Endothelial cell of umbilical vein (primary cell): ENCODE results near the gene ACO2.

ENCODE experiments used
- EZH2 ChIP-seq: IDR thresholded peaks from 2 replicates; pipeline ENCODE4 v1.6.1; 2012; ENCODE audit warnings: borderline replicate concordance, low read depth, mild to moderate bottlenecking, moderate library complexity, low read length, inconsistent platforms; ENCODE audit not compliant: severe bottlenecking
- POLR2AphosphoS5 ChIP-seq: IDR thresholded peaks from 2 replicates; pipeline ENCODE4 v1.6.1; 2012; ENCODE audit warnings: low read depth, mild to moderate bottlenecking, control low read depth, low read length, moderate library complexity; ENCODE audit not compliant: insufficient read depth
- TF ChIP-seq, protein P1 (sequence below), 2 donors: IDR thresholded peaks; 1 replicate in 1 of 2; 2 replicates in 1 of 2; pipeline ENCODE4 v1.5.1; 2011; ENCODE audit warnings: low read length in 2 of 2, mild to moderate bottlenecking in 2 of 2, moderate library complexity in 2 of 2, control low read depth in 1 of 2, inconsistent platforms in 1 of 2, low read depth in 1 of 2; ENCODE audit not compliant: insufficient read depth in 1 of 2; ENCODE audit errors: extremely low read depth in 1 of 2
- TF ChIP-seq, protein P2 (sequence below): IDR thresholded peaks from 2 replicates; pipeline ENCODE4 v1.6.1; 2011; ENCODE audit not compliant: insufficient read depth, insufficient read length

DNA sequence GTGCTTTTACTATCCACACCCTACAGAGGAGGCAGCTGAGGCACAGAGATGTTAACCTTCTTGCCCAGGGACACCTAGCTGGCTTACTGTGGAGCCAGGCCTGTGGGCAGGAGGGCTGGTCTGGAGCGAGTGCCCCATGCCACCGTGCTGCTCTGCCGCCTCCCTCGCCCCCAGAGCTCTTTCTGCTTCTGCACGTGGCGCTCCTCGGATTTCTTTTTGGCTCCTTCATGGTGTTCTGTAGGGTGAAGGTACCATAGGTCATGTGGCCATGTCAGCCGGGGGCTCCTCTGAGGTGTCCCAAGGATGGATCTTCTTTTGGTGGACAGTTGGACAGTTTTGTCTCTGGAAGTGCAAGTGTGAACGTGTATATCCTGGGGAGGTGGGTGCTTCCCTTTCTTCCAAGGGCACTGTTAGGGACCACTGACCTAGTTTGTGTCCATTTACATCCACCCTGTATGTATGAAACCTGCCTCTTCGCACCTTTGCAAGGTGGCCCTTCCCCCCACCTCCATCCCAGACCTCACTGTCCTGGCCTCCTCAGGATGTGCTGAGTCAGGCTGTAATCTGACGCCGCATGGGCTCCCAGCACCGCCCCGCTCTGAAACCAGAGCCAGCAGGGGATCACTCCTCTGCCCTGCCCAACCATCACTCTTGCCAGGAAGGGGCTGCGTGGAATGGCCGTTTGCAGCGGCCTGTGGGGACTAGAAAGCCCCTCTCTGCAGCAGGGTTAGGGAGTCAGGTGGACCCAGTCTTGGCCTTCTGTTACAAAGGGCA is 43.7 kb downstream of the ACO2 start:
- TF ChIP-seq, protein P1, sequence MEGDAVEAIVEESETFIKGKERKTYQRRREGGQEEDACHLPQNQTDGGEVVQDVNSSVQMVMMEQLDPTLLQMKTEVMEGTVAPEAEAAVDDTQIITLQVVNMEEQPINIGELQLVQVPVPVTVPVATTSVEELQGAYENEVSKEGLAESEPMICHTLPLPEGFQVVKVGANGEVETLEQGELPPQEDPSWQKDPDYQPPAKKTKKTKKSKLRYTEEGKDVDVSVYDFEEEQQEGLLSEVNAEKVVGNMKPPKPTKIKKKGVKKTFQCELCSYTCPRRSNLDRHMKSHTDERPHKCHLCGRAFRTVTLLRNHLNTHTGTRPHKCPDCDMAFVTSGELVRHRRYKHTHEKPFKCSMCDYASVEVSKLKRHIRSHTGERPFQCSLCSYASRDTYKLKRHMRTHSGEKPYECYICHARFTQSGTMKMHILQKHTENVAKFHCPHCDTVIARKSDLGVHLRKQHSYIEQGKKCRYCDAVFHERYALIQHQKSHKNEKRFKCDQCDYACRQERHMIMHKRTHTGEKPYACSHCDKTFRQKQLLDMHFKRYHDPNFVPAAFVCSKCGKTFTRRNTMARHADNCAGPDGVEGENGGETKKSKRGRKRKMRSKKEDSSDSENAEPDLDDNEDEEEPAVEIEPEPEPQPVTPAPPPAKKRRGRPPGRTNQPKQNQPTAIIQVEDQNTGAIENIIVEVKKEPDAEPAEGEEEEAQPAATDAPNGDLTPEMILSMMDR (IDR thresholded peaks at IDR 0.05; ENCODE audit: extremely low read depth in 1 of 2, insufficient read depth in 1 of 2, low read depth in 1 of 2, low read length in 2 of 2), result no peak
- TF ChIP-seq EZH2 (no peak), POLR2AphosphoS5 (no peak)
- TF ChIP-seq, protein P2, sequence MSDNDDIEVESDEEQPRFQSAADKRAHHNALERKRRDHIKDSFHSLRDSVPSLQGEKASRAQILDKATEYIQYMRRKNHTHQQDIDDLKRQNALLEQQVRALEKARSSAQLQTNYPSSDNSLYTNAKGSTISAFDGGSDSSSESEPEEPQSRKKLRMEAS, result no peak
